GM19099 (cell line): ENCODE results near the gene DNM3.

Experiments
- POLR2A ChIP-seq: IDR thresholded peaks from 3 replicates; pipeline ENCODE4 v1.6.1; 2011; ENCODE audit warnings: low read depth; ENCODE audit not compliant: insufficient read length; ENCODE audit errors: extremely low read depth

Gene DNM3

DNA sequence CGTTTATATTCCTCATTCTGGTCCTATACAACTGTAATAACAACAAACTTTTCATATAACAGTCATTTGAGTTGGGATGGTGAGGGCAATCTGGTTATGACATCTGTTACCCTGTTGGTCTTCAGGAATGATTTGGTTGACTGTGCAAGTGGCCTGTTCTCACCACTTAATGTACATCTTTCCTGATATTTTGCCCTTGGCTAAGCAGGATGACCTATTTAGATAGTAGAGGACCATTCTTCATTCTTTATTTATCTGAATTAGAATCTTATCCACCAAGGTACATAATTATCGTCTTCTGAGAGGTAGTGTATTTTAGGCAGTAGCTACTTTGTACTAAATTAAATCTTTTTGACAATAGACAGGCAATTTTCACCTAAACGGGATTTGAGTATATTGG lies 154.3 kb downstream of the DNM3 start:
- TF ChIP-seq POLR2A: no peak

DNA sequence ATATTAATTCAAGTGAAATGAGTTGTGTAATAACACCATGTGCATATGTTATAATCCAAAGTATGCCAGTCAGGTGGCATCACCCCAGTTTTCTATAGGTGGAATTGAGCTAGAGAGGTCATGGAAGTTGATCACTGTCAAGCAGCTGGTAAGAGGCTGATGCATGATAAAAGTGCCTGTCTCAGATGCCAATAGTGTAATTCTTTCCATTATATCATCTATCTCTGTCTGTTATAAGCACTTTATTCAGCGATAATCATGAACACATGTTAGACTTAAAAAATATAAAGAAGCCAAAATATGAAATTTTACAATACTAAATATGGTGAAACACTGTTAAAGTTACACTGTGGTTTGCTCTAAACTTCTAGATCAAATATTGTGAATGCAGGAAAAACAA lies 156.6 kb downstream of the DNM3 start:
- TF ChIP-seq POLR2A: no peak

DNA sequence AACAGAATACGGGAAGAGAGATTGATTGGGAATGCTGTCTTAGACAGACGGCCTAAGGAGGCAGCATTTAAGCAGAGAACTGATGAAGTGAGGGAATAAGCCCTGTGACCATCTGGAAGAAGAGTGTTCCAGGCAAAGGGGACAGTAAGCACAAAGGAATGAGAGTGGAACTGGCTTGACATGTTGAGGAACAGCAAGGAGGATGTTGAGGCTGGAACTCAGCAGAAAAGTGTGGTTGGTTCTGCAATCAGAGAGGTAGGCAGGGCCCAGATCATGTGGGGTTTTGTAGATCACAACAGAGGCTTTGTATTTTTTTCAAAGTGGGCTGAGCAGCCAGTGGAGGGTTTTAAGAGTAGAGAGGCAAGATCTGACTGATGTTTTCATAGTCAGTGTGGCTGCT lies 157.4 kb downstream of the DNM3 start:
- no peak for TF ChIP-seq POLR2A

DNA sequence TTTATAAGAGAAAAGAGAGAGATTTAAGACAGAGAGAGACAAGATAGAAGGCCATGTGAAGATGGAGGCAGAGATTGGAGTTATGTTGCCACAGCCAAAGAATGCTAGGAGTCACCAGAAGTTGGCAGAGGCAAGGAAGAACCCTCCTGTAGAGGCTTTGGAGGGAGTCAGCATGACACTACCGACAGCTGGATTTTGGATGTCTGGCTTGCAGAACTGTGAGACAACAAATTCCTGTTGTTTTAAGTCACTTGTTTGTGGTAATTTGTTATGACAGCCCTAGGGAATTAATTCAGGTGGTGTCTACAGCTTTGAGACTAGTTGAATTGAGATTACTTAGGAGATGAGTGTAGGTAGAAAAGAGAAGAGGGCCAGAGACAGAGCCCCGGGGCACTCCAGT lies 158.5 kb downstream of the DNM3 start:
- TF ChIP-seq POLR2A: no peak

DNA sequence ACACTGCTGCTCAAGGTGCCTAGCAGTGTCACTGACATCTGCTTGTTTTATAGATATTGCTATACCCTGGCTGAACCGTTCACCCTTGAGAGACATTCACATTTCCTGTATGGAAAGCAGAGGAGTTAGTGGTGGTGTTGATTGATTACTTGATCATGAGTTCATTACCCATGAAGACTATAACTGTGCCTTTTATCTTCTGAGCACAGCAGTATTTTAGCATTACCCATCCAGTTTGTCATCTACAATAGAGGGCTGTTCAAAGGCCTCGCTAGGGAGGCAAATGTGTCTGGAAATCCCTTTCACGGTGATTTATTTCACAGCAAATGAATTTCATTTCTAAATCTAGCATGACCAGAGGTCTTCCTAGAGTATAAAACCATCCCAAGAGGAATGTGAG lies 160.0 kb downstream of the DNM3 start:
- no peak for TF ChIP-seq POLR2A

DNA sequence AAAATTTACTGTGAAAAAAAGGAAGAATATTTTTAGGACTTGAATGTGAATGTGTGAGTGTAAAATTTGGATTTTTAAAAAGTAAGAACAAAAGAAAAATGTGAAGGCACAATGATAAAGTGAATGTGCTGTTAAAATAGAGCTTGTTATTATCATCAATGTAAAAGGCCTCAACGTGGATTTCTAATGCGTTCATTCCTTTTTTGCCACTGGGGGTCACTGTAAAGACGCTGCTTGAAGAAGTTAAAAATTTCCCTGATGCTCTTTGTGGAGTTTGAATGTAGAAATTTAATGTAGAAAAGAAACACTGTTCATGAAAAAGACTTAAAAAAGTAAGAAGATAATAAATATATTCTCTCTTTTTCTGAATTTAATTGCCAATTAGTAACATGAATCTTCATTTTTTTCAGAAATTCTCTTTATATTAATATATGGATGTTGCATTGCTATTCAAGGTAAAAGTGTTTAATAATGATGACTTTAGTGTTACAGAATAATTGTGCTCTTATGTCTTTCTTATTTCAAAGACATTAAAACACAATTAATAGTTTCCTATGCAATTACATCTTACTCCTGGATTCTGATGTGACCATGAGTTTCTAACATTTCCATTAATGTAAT lies 161.5 kb downstream of the DNM3 start:
- no peak for TF ChIP-seq POLR2A

DNA sequence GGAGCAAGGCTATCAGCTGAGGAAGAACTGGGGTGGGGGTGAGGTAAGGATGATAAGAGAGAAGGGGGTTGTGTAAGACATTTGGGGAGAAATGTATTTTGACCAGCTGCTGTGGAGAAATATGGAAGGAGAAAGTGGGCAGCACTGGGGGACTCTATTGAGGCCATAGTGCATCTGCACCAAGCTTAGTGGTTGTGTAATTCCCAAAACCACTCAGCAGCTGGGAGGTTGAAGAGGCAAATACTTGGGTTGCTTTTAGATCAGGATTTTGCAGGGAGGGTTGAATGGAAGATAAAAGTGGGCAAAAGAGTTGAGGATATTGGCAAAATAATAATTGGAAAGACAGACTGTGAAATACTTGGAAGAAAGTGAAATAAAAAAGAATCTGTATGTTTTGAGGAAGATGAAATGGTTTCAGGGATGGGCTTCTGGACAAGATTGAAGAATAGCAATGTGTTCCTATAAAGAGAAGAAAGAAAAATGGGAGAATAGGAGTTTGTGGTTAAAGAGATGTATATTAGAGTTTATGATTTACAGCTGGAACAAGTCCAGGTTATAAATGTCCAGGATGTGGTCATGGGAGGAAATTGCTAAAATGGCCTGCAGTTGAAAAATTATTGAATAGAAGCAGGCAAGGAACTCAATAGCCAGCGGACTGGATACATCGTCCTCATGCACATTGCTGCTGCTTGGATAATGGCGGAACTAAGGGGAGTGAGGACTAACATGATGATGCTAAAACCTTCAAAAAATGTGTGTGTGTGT lies 162.7 kb downstream of the DNM3 start:
- TF ChIP-seq POLR2A: no peak

DNA sequence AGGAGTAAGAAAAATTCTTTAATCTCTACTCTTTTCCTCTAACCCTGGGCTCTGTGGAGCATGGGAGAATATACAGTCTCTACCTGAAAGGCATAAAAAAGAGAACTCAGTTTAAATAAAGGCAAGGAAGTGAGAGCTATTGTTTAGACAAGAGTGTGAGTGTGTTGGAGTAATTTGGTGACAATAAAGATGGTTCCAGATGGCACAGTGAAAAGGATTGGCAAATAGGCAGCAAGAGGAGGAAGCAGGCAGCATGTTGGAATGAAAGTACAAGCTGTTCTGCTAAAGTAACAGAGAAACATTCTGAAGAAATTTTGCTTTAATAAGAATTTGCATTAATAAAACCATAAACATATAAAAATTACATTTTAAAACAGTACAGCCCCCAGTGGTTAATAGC lies 163.4 kb downstream of the DNM3 start:
- no peak for TF ChIP-seq POLR2A

DNA sequence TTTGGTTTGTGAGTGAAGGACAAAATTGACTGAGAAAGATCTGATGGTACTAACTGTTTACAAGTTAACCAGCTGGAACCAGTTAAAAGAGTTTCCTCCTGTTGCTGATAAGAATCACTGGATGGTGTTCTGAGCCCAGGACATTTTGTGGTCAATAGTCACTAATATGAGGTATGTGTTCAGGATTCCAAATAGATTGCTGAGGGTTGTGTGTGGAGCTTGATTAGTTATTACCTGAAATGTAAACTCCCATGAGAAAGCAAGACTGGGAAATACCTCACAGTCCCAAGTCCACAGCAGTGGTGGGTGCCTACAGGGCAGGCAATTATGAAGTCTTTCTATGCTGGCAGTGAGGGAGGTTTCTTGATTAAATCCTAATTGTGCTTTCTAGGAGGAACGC lies 164.6 kb downstream of the DNM3 start:
- TF ChIP-seq POLR2A: no peak

DNA sequence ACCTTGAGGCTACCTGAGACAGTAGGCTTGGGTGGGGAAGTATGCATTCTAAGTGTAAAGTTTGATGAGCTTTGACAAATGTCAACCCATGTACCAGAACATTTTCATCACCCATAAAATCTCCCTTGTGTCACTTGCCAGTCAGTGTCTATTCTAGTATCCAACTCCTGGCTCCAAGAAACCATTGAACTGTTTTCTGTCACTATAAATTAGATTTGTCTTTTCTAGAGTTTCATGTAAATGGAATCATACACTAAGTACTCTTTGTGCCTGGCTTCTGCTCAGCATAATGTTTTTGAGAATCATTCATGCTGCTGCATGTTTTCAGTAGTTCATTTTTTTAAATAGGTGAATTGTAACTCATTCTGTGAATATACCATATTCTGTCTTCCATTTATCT lies 165.4 kb downstream of the DNM3 start:
- TF ChIP-seq POLR2A: no peak

DNA sequence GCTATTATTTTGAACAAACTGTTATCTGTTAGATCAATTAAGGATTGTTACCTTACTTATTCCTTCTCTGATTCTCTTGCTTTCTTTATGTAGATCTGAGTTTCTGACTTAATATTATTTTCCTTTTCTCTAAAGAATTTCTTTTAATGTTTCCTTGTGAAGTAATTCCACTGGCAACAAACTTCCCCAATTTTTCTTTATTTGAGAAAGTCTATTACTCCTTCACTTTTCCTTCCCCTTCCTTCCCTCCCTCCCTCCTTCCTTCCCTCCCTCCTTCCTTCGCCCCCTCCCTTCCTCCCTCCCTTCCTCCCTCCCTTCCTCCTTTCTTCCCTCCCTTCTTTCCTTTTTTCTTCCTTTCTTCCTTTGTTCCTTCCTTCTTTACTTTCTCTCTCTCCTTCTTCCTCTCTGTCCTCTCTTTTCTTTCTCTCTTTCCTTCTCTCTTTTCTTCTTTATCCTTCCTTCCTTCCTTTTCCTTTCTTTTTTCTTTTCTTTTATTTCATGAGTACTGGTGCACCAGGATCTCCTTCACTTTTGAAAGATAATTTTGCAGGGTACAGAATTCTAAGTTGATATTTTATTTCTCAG lies 177.5 kb downstream of the DNM3 start:
- no peak for TF ChIP-seq POLR2A

DNA sequence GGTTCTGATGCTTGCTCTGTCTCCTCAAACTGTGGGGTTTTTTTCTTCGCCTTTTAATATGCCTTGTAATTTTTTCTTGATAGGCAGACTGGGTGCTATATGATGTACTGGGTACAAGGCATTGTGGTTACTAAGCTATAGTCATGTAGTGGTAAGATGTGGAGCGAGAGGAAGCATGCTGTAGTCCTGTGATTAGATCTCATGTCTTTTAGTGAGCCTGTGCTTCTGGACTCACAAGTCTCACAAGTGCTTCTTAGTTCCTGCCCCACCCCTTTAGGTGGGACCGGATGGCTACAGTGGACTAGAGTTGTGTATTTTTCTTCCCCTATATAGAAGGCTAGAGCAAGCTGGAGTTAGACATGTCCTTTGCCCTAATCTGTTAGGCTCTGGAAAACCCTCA lies 178.7 kb downstream of the DNM3 start:
- TF ChIP-seq POLR2A: no peak

DNA sequence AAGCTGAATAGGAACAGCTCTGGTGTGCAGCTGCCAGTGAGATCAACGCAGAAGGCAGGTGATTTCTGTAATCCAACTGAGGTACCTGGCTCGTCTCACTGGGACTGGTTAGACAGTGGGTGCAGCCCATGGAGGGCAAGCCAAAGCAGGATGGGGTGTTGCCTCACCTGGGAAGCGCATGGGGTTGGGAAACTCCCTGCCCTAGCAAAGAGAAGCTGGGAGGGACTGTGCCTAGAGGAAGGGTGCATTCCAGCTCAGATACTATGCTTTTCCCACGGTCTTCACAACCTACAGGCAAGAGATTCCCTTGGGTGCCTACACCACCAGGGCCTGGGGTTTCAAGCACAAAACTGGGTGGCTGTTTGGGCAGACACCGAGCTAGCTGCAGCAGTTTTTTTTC lies 183.2 kb downstream of the DNM3 start:
- TF ChIP-seq POLR2A: no peak

DNA sequence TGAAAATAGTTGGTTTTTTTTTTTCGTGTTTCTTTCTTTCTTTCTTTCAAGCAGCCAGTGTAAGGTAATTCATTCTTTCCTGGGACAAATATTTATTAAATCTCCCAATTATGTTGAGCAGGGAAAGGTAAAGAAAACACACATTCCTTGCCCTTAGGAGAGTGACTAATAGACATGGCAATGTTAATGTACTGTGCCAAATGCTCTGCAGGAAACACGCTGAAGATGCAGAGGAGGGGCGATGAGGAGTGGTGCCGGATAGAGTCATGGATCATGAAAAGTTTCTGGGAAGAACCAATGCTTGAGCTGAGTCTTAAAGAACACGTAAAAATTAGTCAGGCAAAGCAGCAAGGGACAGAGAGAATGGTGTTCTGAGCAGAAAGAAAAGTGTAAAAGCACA lies 199.2 kb downstream of the DNM3 start:
- no peak for TF ChIP-seq POLR2A

DNA sequence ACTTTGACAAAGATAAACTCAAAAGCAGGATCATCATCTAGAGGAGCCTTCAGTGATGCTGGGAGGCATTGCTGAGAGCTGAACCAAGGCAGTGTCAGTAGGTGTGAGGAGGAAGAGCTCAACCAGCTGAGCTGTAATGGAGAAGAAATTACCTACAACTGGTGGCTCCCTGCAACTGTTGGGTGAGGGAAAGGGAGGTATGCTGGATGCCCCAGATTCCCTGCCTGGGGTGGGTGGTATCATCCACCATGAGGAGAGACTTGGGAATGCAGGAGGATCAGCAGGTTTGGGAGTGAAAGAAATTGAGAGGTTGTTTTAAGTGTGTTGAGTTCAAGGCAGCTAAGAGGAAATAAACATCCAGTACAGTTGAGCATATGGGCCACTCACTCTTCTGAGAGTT lies 199.8 kb downstream of the DNM3 start:
- TF ChIP-seq POLR2A: no peak

DNA sequence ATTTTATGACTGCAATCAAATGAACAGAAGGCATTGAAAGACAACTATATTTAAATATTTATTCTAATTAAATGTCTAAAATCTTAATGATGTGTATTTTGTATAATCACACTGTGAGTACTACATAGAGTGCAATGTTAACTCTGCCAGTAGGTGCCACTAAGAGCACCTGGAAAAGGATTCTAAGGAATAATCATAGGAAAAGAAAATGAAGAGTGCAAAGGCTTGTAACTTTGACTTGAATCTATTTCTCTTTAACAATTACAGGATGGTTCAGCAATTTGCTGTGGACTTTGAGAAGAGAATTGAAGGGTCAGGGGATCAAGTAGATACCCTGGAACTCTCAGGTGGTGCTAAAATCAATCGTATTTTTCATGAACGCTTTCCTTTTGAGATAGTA lies 200.4 kb downstream of the DNM3 start:
- no peak for TF ChIP-seq POLR2A
